Astrocyte of the cerebellum (primary cell): ENCODE measurements around the gene AVP.
"Not testable (repeated sequence)": the region's sequence is repeated elsewhere in the genome, so short reads cannot be mapped to it uniquely, and the experiment has no call there.

Experiments
- DNase-seq: peaks from one replicate; pipeline ENCODE4 v3.0.0-alpha.2; 2011; ENCODE audit warnings: low read depth
- H3K4me3 ChIP-seq: 2 replicates; pipeline ENCODE4 v1.5.1; 2011; ENCODE audit warnings: mild to moderate bottlenecking, low read depth, low read length, moderate library complexity
- in situ Hi-C: cut with HindIII; loops from 2 replicates; pipeline ENCODE4 v1.10.0; 2017; ENCODE audit warnings: low sequenced_read_pairs
- TF ChIP-seq, protein P1 (sequence below): IDR thresholded peaks from 2 replicates; pipeline ENCODE4 v1.5.1; 2012; ENCODE audit warnings: low read length, low read depth, moderate library complexity, mild to moderate bottlenecking; ENCODE audit errors: missing control alignments

The AVP gene

GRCh38 chr20:3082955-3083952, 1.3 kb downstream of the AVP start:
- H3K4me3 ChIP-seq = no peak overlapping the region

GRCh38 chr20:3082306-3082951, 2.1 kb downstream of the AVP start:
- DNase-seq = no peak
- TF ChIP-seq, protein P1, sequence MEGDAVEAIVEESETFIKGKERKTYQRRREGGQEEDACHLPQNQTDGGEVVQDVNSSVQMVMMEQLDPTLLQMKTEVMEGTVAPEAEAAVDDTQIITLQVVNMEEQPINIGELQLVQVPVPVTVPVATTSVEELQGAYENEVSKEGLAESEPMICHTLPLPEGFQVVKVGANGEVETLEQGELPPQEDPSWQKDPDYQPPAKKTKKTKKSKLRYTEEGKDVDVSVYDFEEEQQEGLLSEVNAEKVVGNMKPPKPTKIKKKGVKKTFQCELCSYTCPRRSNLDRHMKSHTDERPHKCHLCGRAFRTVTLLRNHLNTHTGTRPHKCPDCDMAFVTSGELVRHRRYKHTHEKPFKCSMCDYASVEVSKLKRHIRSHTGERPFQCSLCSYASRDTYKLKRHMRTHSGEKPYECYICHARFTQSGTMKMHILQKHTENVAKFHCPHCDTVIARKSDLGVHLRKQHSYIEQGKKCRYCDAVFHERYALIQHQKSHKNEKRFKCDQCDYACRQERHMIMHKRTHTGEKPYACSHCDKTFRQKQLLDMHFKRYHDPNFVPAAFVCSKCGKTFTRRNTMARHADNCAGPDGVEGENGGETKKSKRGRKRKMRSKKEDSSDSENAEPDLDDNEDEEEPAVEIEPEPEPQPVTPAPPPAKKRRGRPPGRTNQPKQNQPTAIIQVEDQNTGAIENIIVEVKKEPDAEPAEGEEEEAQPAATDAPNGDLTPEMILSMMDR = no peak
- H3K4me3 ChIP-seq = no peak overlapping the region
- in situ Hi-C loops = no loop called here

More at GRCh38 chr20:3082955-3083952, 1.3 kb downstream of the AVP start:
- in situ Hi-C loops = no loop called here
- TF ChIP-seq, protein P1 = no peak
- DNase-seq = no peak

DNA sequence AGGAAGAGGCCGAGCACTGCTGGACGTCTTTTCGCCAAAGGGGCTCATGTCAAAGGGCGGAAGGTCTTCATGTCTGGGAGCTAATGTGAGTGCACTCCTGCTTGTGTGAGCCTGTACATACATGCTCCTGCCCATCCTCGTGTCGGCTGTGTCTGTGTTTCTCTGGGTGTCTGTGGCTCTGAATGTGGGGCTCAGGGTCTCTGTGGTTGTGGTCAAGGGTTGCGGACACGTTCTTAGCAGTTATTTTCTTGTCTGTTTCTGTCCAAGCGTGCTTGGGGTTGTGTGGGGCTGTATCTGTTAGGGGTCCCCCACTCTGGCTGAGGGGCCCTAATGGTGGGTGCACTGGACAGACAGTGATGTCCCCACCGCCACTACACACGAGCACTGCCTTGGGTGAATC, 2.9 kb downstream of the AVP start:
- DNase-seq = no peak
- in situ Hi-C loops = no loop called here
- no peak overlapping the region for H3K4me3 ChIP-seq
- TF ChIP-seq, protein P1 = no peak

GRCh38 chr20:3080939-3081388, 3.6 kb downstream of the AVP start:
- no peak for DNase-seq
- in situ Hi-C loops = no loop called here
- TF ChIP-seq, protein P1 = no peak
- no peak overlapping the region for H3K4me3 ChIP-seq

DNA sequence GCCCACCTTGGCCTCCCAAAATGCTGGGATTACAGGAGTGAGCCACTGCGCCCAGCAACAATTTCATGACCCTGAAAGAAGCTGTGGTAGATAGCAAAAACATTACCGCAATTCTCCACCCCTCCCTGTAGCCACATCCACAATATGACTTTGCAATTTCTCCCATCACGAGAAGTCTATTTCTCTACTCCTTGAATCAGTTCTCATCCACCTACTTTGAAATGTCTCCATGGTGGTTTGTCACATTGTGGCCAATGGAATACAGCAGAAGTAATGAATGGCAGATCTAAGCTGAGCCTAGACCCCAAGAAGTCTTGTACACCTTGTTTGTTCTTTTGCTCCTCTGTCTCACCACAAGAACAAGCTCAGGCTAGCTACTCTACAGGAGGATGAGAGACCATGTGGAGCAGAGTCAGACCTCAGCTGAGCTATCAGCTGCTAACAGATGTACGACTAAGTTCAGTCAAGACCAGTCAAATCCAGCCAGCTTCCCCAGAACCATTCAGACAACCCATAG, 6.8 kb downstream of the AVP start:
- TF ChIP-seq, protein P1 = no peak
- in situ Hi-C loops = no loop called here
- DNase-seq = no peak
- no peak overlapping the region for H3K4me3 ChIP-seq

DNA sequence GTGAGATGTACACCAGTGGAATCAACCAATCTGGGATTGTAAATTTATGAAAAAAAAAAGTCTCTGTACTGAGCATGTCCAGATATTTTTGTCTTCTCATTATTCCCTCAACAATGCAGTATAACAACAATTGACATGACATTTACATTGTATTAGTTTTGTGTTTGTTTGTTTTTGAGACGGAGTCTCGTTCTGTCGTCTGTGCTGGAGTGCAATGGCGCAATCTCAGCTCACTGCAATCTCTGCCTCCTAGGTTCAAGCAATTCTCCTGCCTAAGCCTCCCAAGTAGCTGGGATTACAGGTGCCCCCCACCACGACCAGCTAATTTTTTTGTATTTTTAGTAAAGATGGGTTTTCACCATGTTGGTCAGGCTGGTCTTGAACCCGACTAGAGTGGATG, 9.2 kb downstream of the AVP start:
- H3K4me3 ChIP-seq, DNase-seq, in situ Hi-C loops: not testable (repeated sequence)
